Ishikawa (cell line): ENCODE results near the gene PRR13.

Experiments
- EP300 ChIP-seq: IDR thresholded peaks from 2 replicates; pipeline ENCODE4 v1.6.1; 2012; ENCODE audit warnings: borderline replicate concordance
- FOXM1 ChIP-seq: IDR thresholded peaks from 2 replicates; pipeline ENCODE4 v1.6.1; 2012; ENCODE audit warnings: low read depth, borderline replicate concordance
- USF1 ChIP-seq: IDR thresholded peaks from 2 replicates; pipeline ENCODE4 v1.6.1; 2012

GRCh38 chr12:53443955-53444354, 2.4 kb downstream of the PRR13 start:
- TF ChIP-seq USF1: no peak
- no peak for TF ChIP-seq FOXM1
- TF ChIP-seq EP300: no peak
